Measurements from ENCODE around the gene LITAF. TPM values are rescaled to one million over a fixed set of nuclear protein-coding genes. Genes with fewer than 3 reads are reported as not detected.

Gene LITAF
- total RNA-seq, 8 experiments from 2014 or later: 11.0 to 73.6 (median 27.5) TPM

- Histone ChIP-seq H3K27ac (no peak overlapping the region), H3K4me1 (replicated peaks in 1 of 2) (peaks cover 8 to 11% of the 10 kb centered on the region in 2 donors), H3K4me3 (no peak overlapping the region)
- peak in 5 of 8 experiments; percentile 6 to 50 (median 35) for ATAC-seq (replicated peaks in 6 of 8)
- in situ Hi-C loops (cut with MboI; ENCODE audit: low pct_unique_long_range_greater_than_20kb in 2 of 9, low sequenced_read_pairs in 9 of 9, unreplicated experiment in 9 of 9): loop anchor here in 2 of 9 experiments (25.0 kb wide), 3 partner anchors 191 to 666 kb away; no protein-coding TSS in a partner anchor
- 4 to 100% (median 84%) methylated on average over 2 to 10 of the region's 15 CpGs for WGBS, 10 experiments
These were observed 41.2 kb upstream of the LITAF start for GRCh38 chr16:11627822-11628457.

GRCh38 chr16:11627292-11627663 lies 40.6 kb upstream of the LITAF start:
- no peak overlapping the region for H3K27ac ChIP-seq
- peaks cover 2 to 8% of the 10 kb centered on the region in 2 donors for H3K4me1 ChIP-seq (replicated peaks in 1 of 2)
- no peak overlapping the region for H3K4me3 ChIP-seq
- in situ Hi-C loops (cut with MboI; ENCODE audit: low pct_unique_long_range_greater_than_20kb in 2 of 9, low sequenced_read_pairs in 9 of 9, unreplicated experiment in 9 of 9): loop anchor here in 2 of 9 experiments (25.0 kb wide), 3 partner anchors 190 to 665 kb away; no protein-coding TSS in a partner anchor
- no peak for ATAC-seq (replicated peaks in 6 of 8)
- WGBS, 10 experiments: 87 to 100% (median 95%) methylated on average over 1 to 5 of the region's 5 CpGs; no CpG with 5 or more reads in 6 of the 10 experiments

- peaks cover 0 to 13% of the 10 kb centered on the region in 2 donors for H3K4me1 ChIP-seq (replicated peaks in 1 of 2)
- WGBS, 10 experiments: 84 to 100% (median 91%) methylated on average over 1 to 14 of the region's 16 CpGs; no CpG with 5 or more reads in 3 of the 10 experiments
- ATAC-seq (replicated peaks in 6 of 8): no peak
- in situ Hi-C loops (cut with MboI; ENCODE audit: low pct_unique_long_range_greater_than_20kb in 2 of 9, low sequenced_read_pairs in 9 of 9, unreplicated experiment in 9 of 9): loop anchor here in 2 of 9 experiments (25.0 kb wide), 3 partner anchors 189 to 664 kb away; no protein-coding TSS in a partner anchor
- H3K27ac ChIP-seq: no peak overlapping the region
- H3K4me3 ChIP-seq: no peak overlapping the region
These were observed 40.1 kb upstream of the LITAF start for GRCh38 chr16:11626657-11627291.

GRCh38 chr16:11625769-11626168 lies 39.0 kb upstream of the LITAF start:
- 33 to 100% (median 80%) methylated on average over 1 to 4 of the region's 4 CpGs; no CpG with 5 or more reads in 2 of the 10 experiments for WGBS, 10 experiments
- Histone ChIP-seq H3K4me3 (no peak overlapping the region), H3K4me1 (replicated peaks in 1 of 2) (peaks cover 0 to 13% of the 10 kb centered on the region in 2 donors), H3K27ac (no peak overlapping the region)
- no peak for ATAC-seq (replicated peaks in 6 of 8)
- in situ Hi-C loops (cut with MboI; ENCODE audit: low pct_unique_long_range_greater_than_20kb in 2 of 9, low sequenced_read_pairs in 9 of 9, unreplicated experiment in 9 of 9): loop anchor here in 2 of 9 experiments (25.0 kb wide), 3 partner anchors 188 to 663 kb away; no protein-coding TSS in a partner anchor

- 36 to 98% (median 80%) methylated on average over 1 to 9 of the region's 16 CpGs; no CpG with 5 or more reads in 1 of the 10 experiments for WGBS, 10 experiments
- in situ Hi-C loops (cut with MboI; ENCODE audit: low pct_unique_long_range_greater_than_20kb in 2 of 9, low sequenced_read_pairs in 9 of 9, unreplicated experiment in 9 of 9): loop anchor here in 2 of 9 experiments (25.0 kb wide), 3 partner anchors 188 to 663 kb away; no protein-coding TSS in a partner anchor
- no peak for ATAC-seq (replicated peaks in 6 of 8)
- Histone ChIP-seq H3K27ac (no peak overlapping the region), H3K4me3 (no peak overlapping the region), H3K4me1 (replicated peaks in 1 of 2) (peaks cover 0 to 13% of the 10 kb centered on the region in 2 donors)
These were observed 38.2 kb upstream of the LITAF start for GRCh38 chr16:11624636-11625607.

GRCh38 chr16:11624205-11624604 lies 37.5 kb upstream of the LITAF start:
- in situ Hi-C loops (cut with MboI; ENCODE audit: low pct_unique_long_range_greater_than_20kb in 2 of 9, low sequenced_read_pairs in 9 of 9, unreplicated experiment in 9 of 9): no loop called here
- no peak for ATAC-seq (replicated peaks in 6 of 8)
- 64 to 100% (median 86%) methylated on average over 1 to 4 of the region's 4 CpGs; no CpG with 5 or more reads in 2 of the 10 experiments for WGBS, 10 experiments
- Histone ChIP-seq H3K4me3 (no peak overlapping the region), H3K4me1 (replicated peaks in 1 of 2) (peaks cover 0 to 13% of the 10 kb centered on the region in 2 donors), H3K27ac (no peak overlapping the region)

GRCh38 chr16:11621920-11622651 lies 35.4 kb upstream of the LITAF start:
- WGBS, 10 experiments: 0 to 80% (median 28%) methylated on average over 1 to 11 of the region's 19 CpGs
- in situ Hi-C loops (cut with MboI; ENCODE audit: low pct_unique_long_range_greater_than_20kb in 2 of 9, low sequenced_read_pairs in 9 of 9, unreplicated experiment in 9 of 9): no loop called here
- H3K4me1 ChIP-seq (replicated peaks in 1 of 2): peaks cover 0 to 8% of the 10 kb centered on the region in 2 donors
- H3K27ac ChIP-seq: no peak overlapping the region
- peak in 7 of 8 experiments; percentile 26 to 85 (median 40) for ATAC-seq (replicated peaks in 6 of 8)
- H3K4me3 ChIP-seq: no peak overlapping the region

DNA sequence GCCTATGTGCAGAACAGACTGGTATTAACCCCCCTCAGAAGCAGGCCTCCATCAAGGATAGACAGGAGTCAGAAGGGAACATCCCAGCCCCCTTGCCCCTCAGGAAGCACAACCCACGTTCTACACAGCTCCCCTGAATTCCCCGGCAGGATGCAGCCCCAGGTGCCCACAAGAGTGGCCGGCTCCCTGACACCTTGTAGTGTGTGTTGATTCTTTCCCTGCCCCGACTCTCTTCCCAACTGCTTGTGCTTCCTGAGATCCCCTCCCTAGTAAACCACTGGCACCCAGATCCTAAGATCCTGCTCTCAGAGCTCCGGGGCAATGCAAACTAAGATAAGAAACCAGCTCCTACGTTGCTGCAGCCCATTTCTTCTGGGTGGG lies 34.8 kb upstream of the LITAF start:
- in situ Hi-C loops (cut with MboI; ENCODE audit: low pct_unique_long_range_greater_than_20kb in 2 of 9, low sequenced_read_pairs in 9 of 9, unreplicated experiment in 9 of 9): no loop called here
- no peak overlapping the region for H3K4me3 ChIP-seq
- H3K27ac ChIP-seq: no peak overlapping the region
- WGBS, 10 experiments: 67 to 80% methylated on average over 1 to 2 of the region's 6 CpGs; no CpG with 5 or more reads in 8 of the 10 experiments
- H3K4me1 ChIP-seq (replicated peaks in 1 of 2): peaks cover 0 to 8% of the 10 kb centered on the region in 2 donors
- peak in 2 of 8 experiments; percentile 34 to 35 for ATAC-seq (replicated peaks in 6 of 8)

- 80 to 100% (median 90%) methylated on average over 1 to 8 of the region's 8 CpGs; no CpG with 5 or more reads in 1 of the 10 experiments for WGBS, 10 experiments
- H3K4me3 ChIP-seq: no peak overlapping the region
- no peak overlapping the region for H3K27ac ChIP-seq
- in situ Hi-C loops (cut with MboI; ENCODE audit: low pct_unique_long_range_greater_than_20kb in 2 of 9, low sequenced_read_pairs in 9 of 9, unreplicated experiment in 9 of 9): no loop called here
- no peak for ATAC-seq (replicated peaks in 6 of 8)
- peaks cover 0 to 8% of the 10 kb centered on the region in 2 donors for H3K4me1 ChIP-seq (replicated peaks in 1 of 2)
These were observed 33.7 kb upstream of the LITAF start for GRCh38 chr16:11620243-11621003.

DNA sequence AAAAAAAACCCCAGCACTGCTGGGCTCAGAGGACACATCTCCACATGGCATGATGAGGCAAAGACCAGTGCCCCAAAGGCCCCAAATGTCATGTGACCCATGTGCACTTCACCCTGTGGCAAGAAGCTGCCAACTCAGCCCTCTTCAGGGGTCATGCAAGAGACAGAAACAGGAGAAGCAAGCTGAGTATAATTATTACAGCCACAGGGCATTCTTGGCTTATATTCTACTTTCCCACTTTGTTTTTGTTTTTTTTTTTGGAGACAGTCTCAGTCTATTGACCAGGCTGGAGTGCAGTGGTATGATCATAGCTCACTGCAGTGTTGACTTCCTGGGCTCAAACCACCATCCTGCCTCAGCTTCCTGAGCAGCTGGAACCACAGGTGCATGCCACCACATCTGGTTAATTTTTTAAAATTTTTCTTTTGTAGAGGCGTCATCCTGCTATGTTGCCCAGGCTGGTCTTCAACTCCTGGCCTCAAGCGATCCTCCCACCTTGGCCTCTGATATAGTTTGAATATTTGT lies 32.7 kb upstream of the LITAF start:
- Histone ChIP-seq H3K27ac (no peak overlapping the region), H3K4me1 (replicated peaks in 1 of 2) (peaks cover 0 to 8% of the 10 kb centered on the region in 2 donors), H3K4me3 (no peak overlapping the region)
- WGBS, 10 experiments: 100% methylated on average over 1 to 2 of the region's 2 CpGs; no CpG with 5 or more reads in 6 of the 10 experiments
- peak in 3 of 8 experiments; percentile 7 to 47 (median 14) for ATAC-seq (replicated peaks in 6 of 8)
- in situ Hi-C loops (cut with MboI; ENCODE audit: low pct_unique_long_range_greater_than_20kb in 2 of 9, low sequenced_read_pairs in 9 of 9, unreplicated experiment in 9 of 9): no loop called here

GRCh38 chr16:11618107-11618717 lies 31.5 kb upstream of the LITAF start:
- H3K4me3 ChIP-seq: no peak overlapping the region
- WGBS, 10 experiments: 33 to 100% (median 70%) methylated on average over 1 to 5 of the region's 16 CpGs; no CpG with 5 or more reads in 2 of the 10 experiments
- no peak overlapping the region for H3K27ac ChIP-seq
- no peak for ATAC-seq (replicated peaks in 6 of 8)
- H3K4me1 ChIP-seq (replicated peaks in 1 of 2): peaks cover 0 to 8% of the 10 kb centered on the region in 2 donors
- in situ Hi-C loops (cut with MboI; ENCODE audit: low pct_unique_long_range_greater_than_20kb in 2 of 9, low sequenced_read_pairs in 9 of 9, unreplicated experiment in 9 of 9): no loop called here
